HG02973 (cell line): ENCODE data around the gene KCNE4.

Experiments
- ATAC-seq: cut with Tn5 transposase; IDR thresholded peaks from one replicate; pipeline ENCODE4 v1.9.1; 2021; ENCODE audit warnings: moderate library complexity; ENCODE audit not compliant: unreplicated experiment

The KCNE4 gene

GRCh38 chr2:223040527-223040926, 11.5 kb upstream of the KCNE4 start:
- ATAC-seq: no peak

- ATAC-seq: no peak
Observed at GRCh38 chr2:223041527-223042109, 10.4 kb upstream of the KCNE4 start.

- no peak for ATAC-seq
Observed at GRCh38 chr2:223042284-223042683, 9.7 kb upstream of the KCNE4 start.

- ATAC-seq: no peak
Observed at GRCh38 chr2:223042704-223043118, 9.3 kb upstream of the KCNE4 start.

- no peak for ATAC-seq
Observed at GRCh38 chr2:223043164-223043941, 8.6 kb upstream of the KCNE4 start.

GRCh38 chr2:223044092-223044836, 7.7 kb upstream of the KCNE4 start:
- ATAC-seq: no peak

- no peak for ATAC-seq
Observed at GRCh38 chr2:223044916-223045700, 6.9 kb upstream of the KCNE4 start.

- no peak for ATAC-seq
Observed at GRCh38 chr2:223046470-223047040, 5.4 kb upstream of the KCNE4 start.

GRCh38 chr2:223047260-223047761, 4.7 kb upstream of the KCNE4 start:
- ATAC-seq: no peak

GRCh38 chr2:223048519-223048918, 3.5 kb upstream of the KCNE4 start:
- no peak for ATAC-seq

GRCh38 chr2:223049356-223049755, 2.6 kb upstream of the KCNE4 start:
- ATAC-seq: no peak

GRCh38 chr2:223050188-223050587, 1.8 kb upstream of the KCNE4 start:
- ATAC-seq: no peak

- ATAC-seq: no peak
Observed at GRCh38 chr2:223050900-223051504, 988 bp upstream of the KCNE4 start.

GRCh38 chr2:223052548-223053483, 826 bp downstream of the KCNE4 start:
- ATAC-seq: no peak

- ATAC-seq: no peak
Observed at GRCh38 chr2:223053484-223054192, 1.6 kb downstream of the KCNE4 start.

- no peak for ATAC-seq
Observed at GRCh38 chr2:223054193-223054781, 2.3 kb downstream of the KCNE4 start.

- no peak for ATAC-seq
Observed at GRCh38 chr2:223055140-223055539, 3.1 kb downstream of the KCNE4 start.

GRCh38 chr2:223055836-223056235, 3.8 kb downstream of the KCNE4 start:
- ATAC-seq: no peak
